HL-60/S4 treated with phorbol 12-myristate 13-acetate at 8.2 ng/mL for 4 days and 3 days (cell line): ENCODE results near the gene AP4B1.
"Not testable (repeated sequence)": the region's sequence is repeated elsewhere in the genome, so short reads cannot be mapped to it uniquely, and the experiment has no call there.

Experiments used
- in situ Hi-C: fragments of 300-500 bp; cut with MboI; formaldehyde crosslinking; loops from 2 replicates; pipeline ENCODE4 v1.15.0; 2022; ENCODE audit warnings: low sequenced_read_pairs

AP4B1 gene

DNA sequence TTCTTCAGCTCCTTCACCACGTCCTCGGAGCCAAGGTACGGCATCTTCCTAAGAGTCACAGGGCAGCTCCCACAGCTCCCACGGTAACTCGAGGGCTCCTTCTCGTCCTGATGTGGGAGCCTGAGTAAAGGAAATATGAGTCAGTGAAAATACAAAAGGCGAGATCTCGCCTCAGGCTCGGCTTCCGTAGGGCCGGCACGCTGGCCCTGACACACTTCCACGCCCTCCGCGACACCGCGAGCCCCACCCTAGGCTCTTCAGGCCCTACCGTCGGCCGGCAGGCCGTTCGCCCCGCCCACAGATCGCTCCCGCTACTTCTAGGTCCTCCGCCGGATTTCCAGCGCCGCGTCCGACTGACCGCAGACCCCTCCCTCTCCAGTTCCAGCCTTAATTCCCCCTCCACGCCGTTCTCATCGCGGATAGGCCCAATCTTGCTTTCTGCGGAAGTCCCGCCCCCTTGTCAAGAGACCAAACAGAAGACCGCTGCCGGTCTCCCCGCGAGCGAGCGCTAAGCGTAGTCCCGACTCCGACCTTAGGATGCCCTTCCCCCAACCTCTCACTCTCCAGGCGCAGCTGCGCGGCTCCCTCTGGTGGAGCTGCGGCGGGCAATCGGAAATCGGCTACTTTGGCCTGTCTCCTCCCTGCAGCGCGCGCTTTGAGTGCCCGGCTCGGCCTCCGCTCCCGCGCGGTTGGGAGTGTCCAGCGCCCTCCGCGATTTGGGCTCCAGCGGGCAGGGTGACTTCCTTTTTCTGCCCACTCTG, at the start of gene AP4B1, which contains the start of gene DCLRE1B:
Gene AP4B1 (minus strand): TSS at position 126 of the 761 bp plus-strand sequence. CDS start 82 bp downstream, at position 44.
Gene DCLRE1B (plus strand): TSS at position 653 of the 761 bp plus-strand sequence. CDS start 261 bp downstream, outside the sequence.
- in situ Hi-C loops = no loop called here

DNA sequence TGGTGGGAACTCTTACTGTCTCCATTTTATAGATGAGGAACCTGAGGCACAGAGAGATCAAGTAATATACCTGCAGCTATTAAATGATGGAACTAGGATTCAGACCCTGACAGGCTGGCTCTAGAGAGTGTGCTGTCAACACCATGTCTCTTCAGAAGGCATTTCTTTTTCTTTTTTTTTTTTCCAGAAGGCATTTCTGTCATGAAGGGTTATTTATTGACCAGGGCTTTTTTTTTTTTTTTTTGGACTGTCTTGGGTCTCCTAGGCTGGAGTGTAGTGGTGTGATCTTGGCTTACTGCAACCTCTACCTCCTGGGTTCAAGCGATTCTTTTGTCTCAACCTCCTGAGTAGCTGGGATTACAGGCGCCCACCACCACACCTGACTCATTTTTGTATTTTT, 47.1 kb upstream of the AP4B1 start:
- in situ Hi-C loops = loop anchor here (25.0 kb wide), 1 partner anchor 811 kb away; the partner anchor contains the start of gene CSDE1

DNA sequence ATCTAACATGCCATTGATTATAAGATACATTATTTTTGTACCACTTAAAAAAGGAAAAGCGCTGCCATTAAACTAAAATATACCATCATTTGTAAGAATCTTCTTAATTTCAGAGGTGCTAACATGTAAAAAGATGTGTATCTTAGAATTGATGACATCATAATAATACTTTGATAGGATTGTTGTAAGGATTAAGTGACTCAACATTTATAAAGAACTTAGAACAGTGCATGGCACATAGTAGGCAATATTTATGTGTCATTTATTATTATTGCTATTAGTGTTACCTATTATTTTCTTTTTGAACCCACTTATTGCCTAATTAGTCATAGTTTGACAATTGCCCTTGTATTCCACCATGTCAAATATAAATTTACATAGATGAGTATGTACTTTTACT, 46.3 kb upstream of the AP4B1 start:
- in situ Hi-C loops = loop anchor here (25.0 kb wide), 1 partner anchor 811 kb away; the partner anchor contains the start of gene CSDE1

DNA sequence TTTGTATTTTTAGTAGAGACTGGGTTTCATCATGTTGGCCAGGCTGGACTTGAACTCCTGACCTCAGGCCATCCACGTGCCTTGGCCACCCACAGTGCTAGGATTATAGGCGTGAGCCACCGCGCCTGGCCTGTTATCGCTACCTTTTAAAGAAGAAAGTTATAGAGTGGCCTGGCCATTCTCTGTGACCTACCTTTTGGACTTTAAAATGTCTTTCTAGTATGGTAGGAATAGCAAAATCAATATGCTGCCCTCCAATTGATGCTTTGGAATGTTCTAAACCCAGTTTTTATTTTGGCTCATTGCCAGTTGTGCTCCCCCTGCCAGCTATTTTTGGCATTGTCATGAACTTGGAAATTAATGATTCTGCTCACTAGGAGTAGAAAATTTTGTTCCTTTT, 44.4 kb upstream of the AP4B1 start:
- in situ Hi-C loops = no loop called here

DNA sequence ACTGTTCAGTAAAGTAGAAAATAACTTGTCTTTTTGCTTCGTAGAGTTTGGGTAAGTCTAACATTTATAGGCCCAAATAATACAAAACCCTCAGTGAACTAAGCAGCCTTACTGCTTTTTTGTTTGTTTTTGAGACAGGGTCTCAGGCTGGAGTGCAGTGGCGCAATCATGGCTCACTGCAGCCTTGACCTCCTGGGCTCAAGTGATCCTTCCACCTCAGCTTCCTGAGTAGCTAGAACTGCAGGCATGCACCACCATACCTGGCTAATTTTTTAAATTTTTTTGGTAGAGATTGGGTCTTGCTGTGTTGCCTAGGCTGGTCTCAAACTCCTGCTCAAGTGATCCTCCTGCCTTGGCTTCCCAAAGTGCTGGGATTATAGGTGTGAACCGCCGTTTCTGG, 43.6 kb upstream of the AP4B1 start:
- in situ Hi-C loops = not testable (repeated sequence)

DNA sequence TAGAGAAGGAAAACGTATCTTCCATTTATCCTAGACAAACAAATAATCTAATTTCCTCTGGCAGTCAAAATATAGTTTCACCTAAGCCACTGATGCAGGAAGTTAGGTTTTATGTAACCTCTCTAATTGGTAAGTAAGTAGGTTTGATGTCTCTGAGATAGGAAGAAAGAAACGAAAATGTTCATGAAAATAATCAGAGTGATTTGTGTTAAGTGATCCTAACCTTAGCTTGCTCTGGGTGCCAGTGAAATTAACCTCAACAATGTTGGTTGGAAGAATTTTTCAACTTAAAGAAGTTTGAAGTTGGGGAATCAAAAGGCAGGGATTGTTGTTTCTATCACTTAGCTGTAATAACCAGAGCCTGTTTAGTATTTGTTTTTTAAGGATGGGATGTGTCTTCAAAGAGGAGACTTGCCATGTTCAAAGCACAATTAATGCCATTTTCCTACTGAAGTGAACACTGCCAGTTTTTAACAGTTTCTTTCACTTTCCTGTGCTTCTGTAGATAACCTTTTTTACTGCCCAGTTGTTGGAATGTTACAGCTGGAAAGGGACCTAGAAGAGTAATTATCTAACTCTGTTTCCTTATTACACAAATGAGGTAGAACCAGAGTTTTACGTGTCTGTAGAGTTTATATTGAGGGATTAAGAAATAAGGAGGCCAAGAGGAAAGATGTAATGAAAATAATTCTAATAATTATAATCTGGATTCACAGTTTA, 42.9 kb upstream of the AP4B1 start:
- in situ Hi-C loops = no loop called here

DNA sequence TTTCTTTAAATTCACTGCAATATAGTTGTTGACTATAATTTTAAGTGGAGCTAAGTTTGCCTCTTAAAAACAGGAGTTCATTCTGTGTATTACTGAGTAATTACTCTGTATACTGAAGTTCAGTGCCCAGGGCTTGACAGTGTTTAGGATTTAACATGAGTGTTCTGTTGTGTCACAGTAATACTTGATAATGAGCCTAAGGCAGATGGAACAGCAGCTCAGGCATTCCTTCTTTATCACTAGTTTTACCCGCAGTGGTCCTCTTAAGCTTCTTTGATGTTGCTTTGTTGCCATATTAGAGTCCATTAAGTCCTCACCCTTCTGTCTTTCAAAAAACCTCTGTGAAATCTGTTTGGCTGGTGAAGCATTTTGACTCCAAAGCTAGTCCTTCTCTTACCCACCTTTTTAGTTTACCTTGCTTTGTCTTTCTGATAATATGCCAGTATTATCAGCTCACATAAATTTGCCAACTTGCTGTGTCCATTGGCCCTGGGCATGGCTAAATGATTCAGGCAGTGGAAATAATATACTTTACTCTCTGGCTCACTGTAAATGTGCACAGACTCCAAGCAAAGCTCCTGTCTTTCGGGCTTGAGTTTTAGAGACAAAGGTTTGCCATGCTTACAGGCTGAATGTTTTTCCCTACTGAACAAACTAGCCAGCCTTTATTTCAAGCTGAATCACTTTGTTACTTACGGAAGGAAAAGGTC, 42.2 kb upstream of the AP4B1 start:
- in situ Hi-C loops = no loop called here

DNA sequence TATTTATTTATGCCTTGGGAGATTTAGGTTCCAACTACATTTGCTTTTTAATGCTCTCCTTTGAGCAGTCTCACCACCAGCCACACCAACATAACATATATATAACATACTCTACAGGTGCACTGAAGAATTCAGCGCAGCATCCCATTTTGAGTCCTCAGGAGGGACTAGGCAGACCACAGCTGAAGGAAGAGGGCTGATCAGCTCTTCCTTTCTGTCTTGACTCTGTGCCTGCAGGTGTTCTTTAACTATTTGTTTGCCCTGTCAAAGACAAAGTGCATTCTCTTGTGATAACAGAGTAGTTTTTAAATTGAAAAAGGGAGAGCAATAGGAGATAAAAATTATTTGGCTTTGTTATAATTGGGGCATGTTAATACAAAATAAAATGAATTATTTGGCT, 41.5 kb upstream of the AP4B1 start:
- in situ Hi-C loops = no loop called here

DNA sequence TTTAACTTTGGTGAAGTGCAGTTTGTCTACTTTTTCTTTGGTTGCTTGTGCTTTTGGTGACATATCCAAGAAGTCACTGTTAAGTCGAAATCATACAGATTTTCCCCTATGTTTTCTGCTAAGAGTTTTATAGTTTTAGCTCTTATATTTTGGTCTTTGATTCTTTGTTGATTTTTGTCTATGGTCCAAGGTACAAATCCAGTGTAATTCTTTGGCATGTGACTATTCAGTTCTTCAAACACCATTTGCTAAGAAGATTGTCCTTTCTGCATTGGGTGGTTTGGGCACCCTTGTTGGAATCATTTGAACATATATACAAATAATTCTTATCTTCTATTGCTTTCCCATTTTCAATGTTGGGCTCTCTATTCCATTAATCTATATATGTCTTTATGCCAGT, 40.7 kb upstream of the AP4B1 start:
- in situ Hi-C loops = no loop called here

DNA sequence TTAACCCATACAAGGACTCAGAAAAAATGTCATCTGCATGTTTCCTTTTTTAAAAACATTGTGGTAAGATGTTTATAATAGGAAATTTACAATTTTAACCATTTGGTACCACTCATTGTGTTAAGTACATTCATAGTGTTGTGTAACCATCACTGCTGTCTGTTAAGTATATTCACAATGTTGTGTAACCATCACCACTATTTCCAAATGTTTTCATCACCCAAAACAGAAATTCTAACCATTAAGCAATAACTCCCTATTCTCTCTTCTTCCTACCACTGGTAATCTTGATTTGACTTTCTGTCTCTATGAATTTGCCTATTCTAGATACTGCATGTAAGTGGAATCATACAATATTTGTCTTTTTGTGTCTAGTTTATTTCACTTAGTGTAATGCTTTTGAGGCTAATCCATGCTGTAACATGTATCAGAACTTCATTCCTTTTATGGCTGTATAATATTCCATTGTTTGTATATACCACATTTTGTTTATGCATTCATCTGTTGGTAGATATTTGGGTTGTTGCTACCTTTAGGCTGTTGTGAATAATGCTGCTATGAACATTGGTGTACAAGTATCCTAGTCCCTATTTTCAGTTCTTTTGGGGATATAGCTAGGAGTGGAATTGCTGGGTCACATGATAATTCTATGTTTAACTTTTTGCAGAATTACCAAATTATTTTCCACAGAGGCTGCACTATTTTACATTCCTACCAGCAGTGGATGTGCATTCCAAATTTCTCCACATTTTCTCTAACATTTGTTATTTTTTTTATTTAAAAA, 38.6 kb upstream of the AP4B1 start:
- in situ Hi-C loops = no loop called here

DNA sequence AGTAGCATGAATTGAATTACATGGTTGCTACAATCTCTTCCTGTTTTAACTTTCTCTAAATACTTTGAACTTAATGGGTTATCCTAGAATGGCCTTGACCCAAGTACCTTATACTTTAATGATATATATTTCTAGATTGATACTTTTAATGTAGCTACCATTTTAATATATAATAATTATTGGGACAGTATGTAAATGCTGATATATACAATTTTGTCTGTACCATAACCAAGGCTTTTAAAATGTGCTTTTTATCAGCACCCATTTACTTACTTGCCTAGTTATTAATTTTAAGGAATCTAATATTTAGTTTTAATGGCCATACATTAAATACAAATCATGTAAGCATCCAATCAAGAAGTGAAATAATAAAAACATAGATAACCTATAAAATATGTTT, 37.9 kb upstream of the AP4B1 start:
- in situ Hi-C loops = no loop called here

DNA sequence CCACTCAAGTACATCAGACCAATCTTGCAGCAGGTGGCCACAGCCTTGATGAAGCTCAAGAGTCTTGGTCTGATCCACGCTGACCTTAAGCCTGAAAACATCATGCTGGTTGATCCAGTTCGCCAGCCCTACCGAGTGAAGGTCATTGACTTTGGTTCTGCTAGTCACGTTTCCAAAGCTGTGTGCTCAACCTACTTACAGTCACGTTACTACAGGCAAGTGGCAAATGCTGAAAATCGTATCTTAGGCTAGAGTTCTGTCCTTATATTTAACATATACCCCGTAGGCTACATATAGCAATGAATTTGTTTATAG, 36.6 kb upstream of the AP4B1 start:
- in situ Hi-C loops = no loop called here

DNA sequence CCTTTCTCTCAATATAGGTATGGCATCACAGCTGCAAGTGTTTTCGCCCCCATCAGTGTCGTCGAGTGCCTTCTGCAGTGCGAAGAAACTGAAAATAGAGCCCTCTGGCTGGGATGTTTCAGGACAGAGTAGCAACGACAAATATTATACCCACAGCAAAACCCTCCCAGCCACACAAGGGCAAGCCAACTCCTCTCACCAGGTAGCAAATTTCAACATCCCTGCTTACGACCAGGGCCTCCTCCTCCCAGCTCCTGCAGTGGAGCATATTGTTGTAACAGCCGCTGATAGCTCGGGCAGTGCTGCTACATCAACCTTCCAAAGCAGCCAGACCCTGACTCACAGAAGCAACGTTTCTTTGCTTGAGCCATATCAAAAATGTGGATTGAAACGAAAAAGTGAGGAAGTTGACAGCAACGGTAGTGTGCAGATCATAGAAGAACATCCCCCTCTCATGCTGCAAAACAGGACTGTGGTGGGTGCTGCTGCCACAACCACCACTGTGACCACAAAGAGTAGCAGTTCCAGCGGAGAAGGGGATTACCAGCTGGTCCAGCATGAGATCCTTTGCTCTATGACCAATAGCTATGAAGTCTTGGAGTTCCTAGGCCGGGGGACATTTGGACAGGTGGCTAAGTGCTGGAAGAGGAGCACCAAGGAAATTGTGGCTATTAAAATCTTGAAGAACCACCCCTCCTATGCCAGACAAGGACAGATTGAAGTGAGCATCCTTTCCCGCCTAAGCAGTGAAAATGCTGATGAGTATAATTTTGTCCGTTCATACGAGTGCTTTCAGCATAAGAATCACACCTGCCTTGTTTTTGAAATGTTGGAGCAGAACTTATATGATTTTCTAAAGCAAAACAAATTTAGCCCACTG, 36.0 kb upstream of the AP4B1 start:
- in situ Hi-C loops = no loop called here

DNA sequence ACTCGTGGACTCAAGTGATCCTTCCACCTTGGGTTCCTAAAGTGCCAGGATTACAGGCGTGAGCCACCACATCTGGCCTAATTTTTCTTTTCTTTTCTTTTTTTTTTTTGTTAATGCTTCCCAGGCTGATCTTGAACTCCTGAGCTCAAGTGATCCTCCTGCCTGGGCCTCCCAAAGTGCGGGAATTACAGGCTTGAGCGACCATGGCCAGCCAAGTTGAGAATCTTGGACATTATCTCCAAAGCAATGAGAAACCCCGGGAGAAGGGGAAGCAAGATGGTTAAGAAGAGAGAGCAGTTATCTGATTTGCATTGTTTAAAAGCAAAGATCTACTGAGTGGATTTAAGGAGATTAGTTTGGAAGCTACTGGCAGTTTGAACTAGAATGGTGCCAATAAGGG, 33.6 kb upstream of the AP4B1 start:
- in situ Hi-C loops = no loop called here

DNA sequence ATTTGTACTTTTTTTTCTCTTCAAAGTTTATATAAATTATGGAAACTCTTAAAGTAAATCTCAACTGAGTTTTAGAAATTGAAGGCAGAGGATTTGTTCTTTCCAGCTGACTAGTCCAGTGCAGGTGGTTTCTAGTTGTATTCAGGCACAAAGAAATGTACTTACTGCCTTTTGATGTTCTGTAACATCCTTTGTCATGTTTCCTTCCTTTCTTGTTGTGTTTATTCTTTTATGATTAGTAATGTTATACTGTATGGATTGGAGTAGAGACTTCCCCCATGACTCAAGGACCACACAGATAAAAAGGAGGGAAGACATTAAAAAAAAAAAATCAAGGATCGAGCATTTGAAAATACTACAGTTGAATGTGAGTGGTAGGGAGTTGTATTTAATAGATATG, 32.5 kb upstream of the AP4B1 start:
- in situ Hi-C loops = no loop called here

DNA sequence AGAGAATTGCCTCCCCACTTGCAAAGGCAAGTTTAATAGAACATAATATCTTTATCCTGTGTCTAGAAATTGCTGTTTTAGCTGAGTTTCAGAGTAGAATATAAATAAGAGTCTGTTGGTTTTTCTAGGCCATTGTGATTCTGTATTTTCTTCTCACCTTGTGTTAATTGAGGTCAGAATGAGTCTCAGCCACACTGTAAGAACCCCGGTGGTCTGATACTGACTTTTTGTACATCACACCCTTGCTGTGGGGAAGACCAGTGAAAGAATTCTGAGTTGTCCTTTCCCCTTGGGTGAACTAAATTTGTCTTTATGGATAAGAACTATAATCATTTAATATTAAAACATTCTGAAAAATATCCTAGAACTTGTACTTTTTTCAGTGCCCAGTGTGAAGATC, 31.4 kb upstream of the AP4B1 start:
- in situ Hi-C loops = no loop called here

DNA sequence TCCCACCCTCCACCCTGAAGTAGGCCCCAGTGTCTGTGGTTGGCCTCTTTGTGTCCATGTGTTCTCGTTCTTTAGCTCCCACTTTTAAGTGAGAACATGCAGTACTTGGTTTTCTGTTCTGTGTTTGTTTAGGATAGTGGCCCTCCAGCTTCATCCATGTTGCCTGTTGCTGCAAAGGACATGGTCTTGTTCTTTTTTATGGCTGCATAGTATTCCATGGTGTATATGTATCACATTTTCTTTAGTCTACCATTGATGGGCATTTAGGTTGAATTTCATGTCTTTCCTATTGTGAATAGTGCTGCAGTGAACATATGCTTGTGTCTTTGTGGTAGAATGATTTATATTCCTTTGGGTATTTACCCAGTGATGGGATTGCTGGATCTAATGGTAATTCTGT, 30.6 kb upstream of the AP4B1 start:
- in situ Hi-C loops = no loop called here

DNA sequence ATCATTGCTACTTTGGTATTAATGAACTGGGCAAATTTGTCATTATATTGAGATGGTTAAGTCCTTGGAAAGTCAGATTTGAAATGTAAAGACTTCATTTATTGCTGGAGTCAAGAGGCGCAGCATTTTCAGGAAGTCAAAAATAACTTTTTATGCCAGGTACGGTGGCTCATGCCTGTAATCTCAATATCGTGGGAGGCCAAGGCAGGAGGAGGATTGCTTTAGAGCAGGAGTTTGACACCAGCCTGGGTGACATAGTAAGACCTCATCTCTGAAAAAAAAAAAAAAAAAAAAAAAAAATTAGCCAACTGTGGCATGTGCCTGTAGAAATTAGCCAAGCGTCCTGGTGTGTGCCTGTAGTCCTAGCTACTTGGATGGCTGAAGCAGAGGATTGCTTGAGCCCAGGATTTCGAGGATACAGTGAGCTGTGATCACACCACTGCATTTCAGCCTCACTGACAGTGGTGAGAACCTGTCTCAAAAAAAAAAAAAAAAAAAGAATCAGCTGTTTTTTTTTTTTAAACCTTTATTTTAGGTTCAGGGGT, 30.0 kb upstream of the AP4B1 start:
- in situ Hi-C loops = no loop called here

DNA sequence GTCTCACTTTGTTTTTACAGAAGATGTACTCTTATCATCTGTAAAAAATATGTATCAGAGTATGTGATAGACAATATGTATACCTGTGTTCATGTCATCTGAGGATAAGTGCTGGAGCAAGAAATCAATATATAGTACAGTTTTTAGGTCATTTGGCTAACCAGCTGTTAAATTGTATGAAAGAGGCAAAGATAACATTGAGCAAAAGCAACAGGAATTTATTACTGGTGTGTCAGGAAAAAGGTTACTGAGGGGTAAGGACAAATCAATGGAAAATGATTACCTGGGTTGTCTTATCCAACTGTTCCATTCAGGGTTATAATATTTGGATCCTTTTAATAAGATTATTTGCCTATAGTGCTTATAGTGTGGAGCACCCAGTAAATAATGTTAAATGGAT, 29.4 kb upstream of the AP4B1 start:
- in situ Hi-C loops = no loop called here

DNA sequence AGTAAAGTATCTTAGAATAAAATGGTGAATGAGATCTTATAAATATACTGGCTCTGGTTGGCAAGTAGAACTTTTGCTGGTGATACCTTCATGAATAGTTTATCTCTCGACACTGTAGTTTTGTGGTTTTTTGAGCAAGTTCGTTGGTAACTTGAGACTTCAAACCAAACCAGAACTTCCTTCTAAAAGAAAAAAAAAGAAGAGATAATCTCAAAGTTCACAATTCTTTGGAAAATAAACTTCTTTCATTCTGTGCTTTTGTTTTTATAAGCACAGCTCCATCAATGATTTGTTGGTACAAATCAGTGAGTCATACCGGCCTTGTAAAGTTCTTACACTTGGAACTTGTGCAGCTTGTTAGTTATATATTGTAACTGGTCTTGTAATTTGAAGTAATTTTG, 26.9 kb upstream of the AP4B1 start:
- in situ Hi-C loops = no loop called here
